CD4-positive, alpha-beta T cell treated with Interferon alpha-2 for 1 hour (primary cell): Measurements from ENCODE around the gene FAM153A.
"Not testable (repeated sequence)": the region's sequence is repeated elsewhere in the genome, so short reads cannot be mapped to it uniquely, and the experiment has no call there.

Source experiments
- DNase-seq, 2 donors: peaks; one replicate each; pipeline ENCODE4 v3.0.0-alpha.2; 2020 to 2022

Gene FAM153A

GRCh38 chr5:177723831-177724485, 58.7 kb downstream of the FAM153A start:
- not testable (repeated sequence) for DNase-seq

- DNase-seq, result not testable (repeated sequence)
Observed at GRCh38 chr5:177722829-177723228, 59.9 kb downstream of the FAM153A start.

- DNase-seq, result not testable (repeated sequence)
Observed at GRCh38 chr5:177719989-177720388, 62.7 kb downstream of the FAM153A start.

GRCh38 chr5:177715423-177715822, 67.3 kb downstream of the FAM153A start:
- DNase-seq, result not testable (repeated sequence)

- DNase-seq, result not testable (repeated sequence)
Observed at GRCh38 chr5:177696100-177696499, 86.6 kb downstream of the FAM153A start.

GRCh38 chr5:177695356-177695930, 87.3 kb downstream of the FAM153A start:
- DNase-seq, result not testable (repeated sequence)

- not testable (repeated sequence) for DNase-seq
Observed at GRCh38 chr5:177694518-177694835, 88.2 kb downstream of the FAM153A start.

- not testable (repeated sequence) for DNase-seq
Observed at GRCh38 chr5:177693671-177694517, 88.8 kb downstream of the FAM153A start.

GRCh38 chr5:177692969-177693368, 89.7 kb downstream of the FAM153A start:
- DNase-seq, result not testable (repeated sequence)

- not testable (repeated sequence) for DNase-seq
Observed at GRCh38 chr5:177692507-177692906, 90.2 kb downstream of the FAM153A start.

GRCh38 chr5:177689011-177689610, 93.6 kb downstream of the FAM153A start:
- DNase-seq, result not testable (repeated sequence)

- not testable (repeated sequence) for DNase-seq
Observed at GRCh38 chr5:177688091-177688490, 94.6 kb downstream of the FAM153A start.

GRCh38 chr5:177681920-177682319, 100.8 kb downstream of the FAM153A start:
- DNase-seq, result not testable (repeated sequence)
